Measurements from ENCODE around the gene DOCK9.
"Not testable (repeated sequence)": the region's sequence is repeated elsewhere in the genome, so short reads cannot be mapped to it uniquely, and the experiment has no call there.

Gene DOCK9

GRCh38 chr13:98909016-98909415 lies 68.8 kb downstream of the DOCK9 start:
- peak; percentile 49 for DNase-seq

GRCh38 chr13:98906746-98907502 lies 70.9 kb downstream of the DOCK9 start:
- DNase-seq = no peak

GRCh38 chr13:98905199-98905598 lies 72.7 kb downstream of the DOCK9 start:
- no peak for DNase-seq

GRCh38 chr13:98900442-98900841 lies 77.4 kb downstream of the DOCK9 start:
- DNase-seq = no peak

GRCh38 chr13:98897706-98898105 lies 80.2 kb downstream of the DOCK9 start:
- no peak for DNase-seq

GRCh38 chr13:98896868-98897144 lies 81.1 kb downstream of the DOCK9 start:
- DNase-seq = no peak

- no peak for DNase-seq
Measured at GRCh38 chr13:98896083-98896867, 81.6 kb downstream of the DOCK9 start.

GRCh38 chr13:98894814-98895213 lies 83.0 kb downstream of the DOCK9 start:
- not testable (repeated sequence) for DNase-seq

GRCh38 chr13:98893371-98893770 lies 84.5 kb downstream of the DOCK9 start:
- no peak for DNase-seq

GRCh38 chr13:98892821-98893220 lies 85.0 kb downstream of the DOCK9 start:
- no peak for DNase-seq

- no peak for DNase-seq
Measured at GRCh38 chr13:98892077-98892476, 85.8 kb downstream of the DOCK9 start.

GRCh38 chr13:98890925-98891324 lies 86.9 kb downstream of the DOCK9 start:
- DNase-seq = no peak

GRCh38 chr13:98890186-98890585 lies 87.7 kb downstream of the DOCK9 start:
- peak; percentile 70 for DNase-seq

GRCh38 chr13:98889419-98890085 lies 88.3 kb downstream of the DOCK9 start:
- no peak for DNase-seq

GRCh38 chr13:98888890-98889279 lies 89.0 kb downstream of the DOCK9 start:
- no peak for DNase-seq

GRCh38 chr13:98888222-98888889 lies 89.5 kb downstream of the DOCK9 start:
- no peak for DNase-seq

GRCh38 chr13:98886587-98887230 lies 91.2 kb downstream of the DOCK9 start:
- no peak for DNase-seq

GRCh38 chr13:98885600-98885999 lies 92.3 kb downstream of the DOCK9 start:
- no peak for DNase-seq

- DNase-seq = no peak
Measured at GRCh38 chr13:98883998-98884397, 93.9 kb downstream of the DOCK9 start.

GRCh38 chr13:98881390-98881789 lies 96.5 kb downstream of the DOCK9 start:
- no peak for DNase-seq

- no peak for DNase-seq
Measured at GRCh38 chr13:98880677-98881076, 97.2 kb downstream of the DOCK9 start.

GRCh38 chr13:98879957-98880356 lies 97.9 kb downstream of the DOCK9 start:
- no peak for DNase-seq

GRCh38 chr13:98879127-98879520 lies 98.7 kb downstream of the DOCK9 start:
- DNase-seq = no peak

Data from stimulated activated CD4-positive, alpha-beta T cell treated with anti-CD3 and anti-CD28 coated beads, Interleukin-15, amount 100 ng/mL, for 24 hours (primary cell).